ENCODE measurements around the gene ABHD18.
"Not testable (repeated sequence)": the region's sequence is repeated elsewhere in the genome, so short reads cannot be mapped to it uniquely, and the experiment has no call there.

ABHD18 gene

GRCh38 chr4:127967141-127967775 is 2.1 kb downstream of the ABHD18 start:
- H3K36me3 Mint-ChIP-seq, result no peaks in the 10 kb centered on the region
- no peak for DNase-seq (ENCODE audit: low spot score in 2 of 2)
- H3K27ac Mint-ChIP-seq, result no peak overlapping the region

GRCh38 chr4:127968586-127968985 is 3.4 kb downstream of the ABHD18 start:
- no peak overlapping the region for H3K4me3 Mint-ChIP-seq
- DNase-seq (ENCODE audit: low spot score in 2 of 2) (no peak), ATAC-seq (ENCODE audit: low read depth) (no peak)
- no peaks in the 10 kb centered on the region for H3K27me3 Mint-ChIP-seq
- peaks cover 2% of the 10 kb centered on the region for H3K36me3 Mint-ChIP-seq
- H3K4me1 Mint-ChIP-seq, result peaks cover 8% of the 10 kb centered on the region
- no peak overlapping the region for H3K27ac Mint-ChIP-seq
- H3K9me3 Mint-ChIP-seq, result no peaks in the 10 kb centered on the region

More at GRCh38 chr4:127967141-127967775, 2.1 kb downstream of the ABHD18 start:
- Mint-ChIP-seq H3K4me3 (peak overlapping the region; percentile 28), H3K9me3 (no peaks in the 10 kb centered on the region), H3K4me1 (peaks cover 14% of the 10 kb centered on the region), H3K27me3 (no peaks in the 10 kb centered on the region)
- no peak for ATAC-seq (ENCODE audit: low read depth)

- not testable (repeated sequence) for ATAC-seq (ENCODE audit: low read depth); H3K4me1 Mint-ChIP-seq; H3K36me3 Mint-ChIP-seq; H3K9me3 Mint-ChIP-seq; H3K27ac Mint-ChIP-seq; H3K4me3 Mint-ChIP-seq; DNase-seq (ENCODE audit: low spot score in 2 of 2); H3K27me3 Mint-ChIP-seq
Observed at GRCh38 chr4:127970925-127971324, 5.7 kb downstream of the ABHD18 start.

GRCh38 chr4:127975121-127975770 is 10.0 kb downstream of the ABHD18 start:
- Mint-ChIP-seq H3K4me3 (no peak overlapping the region), H3K27me3 (no peaks in the 10 kb centered on the region), H3K4me1 (peaks cover 3% of the 10 kb centered on the region), H3K27ac (no peak overlapping the region), H3K36me3 (peaks cover 8% of the 10 kb centered on the region), H3K9me3 (no peaks in the 10 kb centered on the region)
- no peak for ATAC-seq (ENCODE audit: low read depth)
- DNase-seq (ENCODE audit: low spot score in 2 of 2), result no peak

- peaks cover 6% of the 10 kb centered on the region for H3K36me3 Mint-ChIP-seq
- DNase-seq (ENCODE audit: low spot score in 2 of 2) (no peak), ATAC-seq (ENCODE audit: low read depth) (no peak)
- no peaks in the 10 kb centered on the region for H3K9me3 Mint-ChIP-seq
- H3K4me1 Mint-ChIP-seq, result peaks cover 3% of the 10 kb centered on the region
- H3K27me3 Mint-ChIP-seq, result no peaks in the 10 kb centered on the region
- H3K4me3 Mint-ChIP-seq, result no peak overlapping the region
- H3K27ac Mint-ChIP-seq, result no peak overlapping the region
Observed at GRCh38 chr4:127978930-127979329, 13.7 kb downstream of the ABHD18 start.

- ATAC-seq (ENCODE audit: low read depth) (no peak), DNase-seq (ENCODE audit: low spot score in 2 of 2) (no peak)
- H3K9me3 Mint-ChIP-seq, result no peaks in the 10 kb centered on the region
- H3K27me3 Mint-ChIP-seq, result no peaks in the 10 kb centered on the region
- peaks cover 4% of the 10 kb centered on the region for H3K36me3 Mint-ChIP-seq
- no peak overlapping the region for H3K27ac Mint-ChIP-seq
- no peaks in the 10 kb centered on the region for H3K4me1 Mint-ChIP-seq
- H3K4me3 Mint-ChIP-seq, result no peak overlapping the region
Observed at GRCh38 chr4:127982445-127982844, 17.2 kb downstream of the ABHD18 start.

- H3K4me1 Mint-ChIP-seq, result peaks cover 2% of the 10 kb centered on the region
- ATAC-seq (ENCODE audit: low read depth), result no peak
- peaks cover 13% of the 10 kb centered on the region for H3K36me3 Mint-ChIP-seq
- no peaks in the 10 kb centered on the region for H3K27me3 Mint-ChIP-seq
- DNase-seq (ENCODE audit: low spot score in 2 of 2), result no peak
- H3K9me3 Mint-ChIP-seq, result no peaks in the 10 kb centered on the region
- H3K27ac Mint-ChIP-seq, result no peak overlapping the region
- no peak overlapping the region for H3K4me3 Mint-ChIP-seq
Observed at GRCh38 chr4:127985989-127986388, 20.8 kb downstream of the ABHD18 start.

- Mint-ChIP-seq H3K27ac (no peak overlapping the region), H3K4me3 (no peak overlapping the region), H3K36me3 (peaks cover 15% of the 10 kb centered on the region), H3K4me1 (peaks cover 2% of the 10 kb centered on the region), H3K9me3 (no peaks in the 10 kb centered on the region), H3K27me3 (no peaks in the 10 kb centered on the region)
- no peak for ATAC-seq (ENCODE audit: low read depth)
- DNase-seq (ENCODE audit: low spot score in 2 of 2), result no peak
Observed at GRCh38 chr4:127988638-127989037, 23.4 kb downstream of the ABHD18 start.

GRCh38 chr4:127993151-127993550 is 27.9 kb downstream of the ABHD18 start:
- Mint-ChIP-seq H3K4me1 (peaks cover 5% of the 10 kb centered on the region), H3K36me3 (peaks cover 14% of the 10 kb centered on the region), H3K27ac (no peak overlapping the region), H3K9me3 (peaks cover 2% of the 10 kb centered on the region), H3K27me3 (no peaks in the 10 kb centered on the region), H3K4me3 (no peak overlapping the region)
- ATAC-seq (ENCODE audit: low read depth), result no peak
- no peak for DNase-seq (ENCODE audit: low spot score in 2 of 2)

GRCh38 chr4:127995776-127996175 is 30.6 kb downstream of the ABHD18 start:
- Mint-ChIP-seq H3K9me3 (peaks cover 3% of the 10 kb centered on the region), H3K27ac (no peak overlapping the region), H3K4me1 (peaks cover 7% of the 10 kb centered on the region), H3K27me3 (no peaks in the 10 kb centered on the region), H3K36me3 (peaks cover 18% of the 10 kb centered on the region), H3K4me3 (no peak overlapping the region)
- ATAC-seq (ENCODE audit: low read depth) (no peak), DNase-seq (ENCODE audit: low spot score in 2 of 2) (no peak)

GRCh38 chr4:127996521-127996920 is 31.3 kb downstream of the ABHD18 start:
- DNase-seq (ENCODE audit: low spot score in 2 of 2); H3K9me3 Mint-ChIP-seq; ATAC-seq (ENCODE audit: low read depth); H3K27ac Mint-ChIP-seq; H3K4me1 Mint-ChIP-seq; H3K4me3 Mint-ChIP-seq; H3K27me3 Mint-ChIP-seq: not testable (repeated sequence)
- peaks cover 18% of the 10 kb centered on the region for H3K36me3 Mint-ChIP-seq

GRCh38 chr4:127997534-127998388 is 32.6 kb downstream of the ABHD18 start:
- Mint-ChIP-seq H3K4me1 (peaks cover 7% of the 10 kb centered on the region), H3K36me3 (peaks cover 19% of the 10 kb centered on the region), H3K27me3 (no peaks in the 10 kb centered on the region), H3K4me3 (no peak overlapping the region), H3K9me3 (peaks cover 3% of the 10 kb centered on the region), H3K27ac (peak overlapping the region; percentile 58)
- ATAC-seq (ENCODE audit: low read depth), result peak; percentile 89
- peak in 1 of 2 donors; percentile 8 for DNase-seq (ENCODE audit: low spot score in 2 of 2)

- no peak for DNase-seq (ENCODE audit: low spot score in 2 of 2)
- Mint-ChIP-seq H3K9me3 (no peaks in the 10 kb centered on the region), H3K36me3 (peaks cover 14% of the 10 kb centered on the region)
Observed at GRCh38 chr4:128006592-128006991, 41.4 kb downstream of the ABHD18 start.

GRCh38 chr4:128009428-128009827 is 44.2 kb downstream of the ABHD18 start:
- Mint-ChIP-seq H3K27me3 (no peaks in the 10 kb centered on the region), H3K27ac (no peak overlapping the region), H3K9me3 (no peaks in the 10 kb centered on the region), H3K4me1 (no peaks in the 10 kb centered on the region), H3K36me3 (peaks cover 22% of the 10 kb centered on the region), H3K4me3 (no peak overlapping the region)
- DNase-seq (ENCODE audit: low spot score in 2 of 2) (no peak), ATAC-seq (ENCODE audit: low read depth) (no peak)

More at GRCh38 chr4:128006592-128006991, 41.4 kb downstream of the ABHD18 start:
- Mint-ChIP-seq H3K27me3 (no peaks in the 10 kb centered on the region), H3K27ac (no peak overlapping the region), H3K4me1 (no peaks in the 10 kb centered on the region), H3K4me3 (no peak overlapping the region)
- no peak for ATAC-seq (ENCODE audit: low read depth)
